B cell (primary cell): ENCODE data around the gene BTRC. TPM values are rescaled to one million over a fixed set of nuclear protein-coding genes. Genes with fewer than 3 reads are reported as not detected.

Experiments
- ATAC-seq: fragments of 200-7000 bp; cut with Tn5 transposase; one replicate; pipeline ENCODE4 v1.10.0; 2021; ENCODE audit warnings: low read depth, mild to moderate bottlenecking, moderate number of reproducible peaks, moderate library complexity
- CTCF ChIA-PET: fragments of 350-600 bp; sonication (Branson Sonifier 250); formaldehyde crosslinking; loops from one replicate; lab custom pipeline; 2021; ENCODE audit warnings: antibody characterized with exemption, inconsistent platforms; lab: Charles Lee
- POLR2A ChIA-PET: fragments of 350-600 bp; sonication (Branson Sonifier 250); formaldehyde crosslinking; loops from one replicate; lab custom pipeline; 2021; ENCODE audit warnings: antibody characterized with exemption; lab: Charles Lee
- DNase-seq: peaks from one replicate; pipeline ENCODE4 v3.0.0; 2013
- H2AFZ ChIP-seq: 2 replicates; pipeline ENCODE4 v1.6.1; 2012; ENCODE audit warnings: mild to moderate bottlenecking, low read depth, low read length; ENCODE audit not compliant: insufficient read depth, poor library complexity, severe bottlenecking
- H3K27ac ChIP-seq, 2 donors: 1 replicate in 1 of 2; 2 replicates in 1 of 2; pipeline ENCODE4 v1.5.1; 2012 to 2013; ENCODE audit warnings: low read length in 2 of 2, mild to moderate bottlenecking in 2 of 2, moderate library complexity in 1 of 2
- H3K27me3 ChIP-seq, 4 experiments: fragments of 200-600 bp in 1 of 4; sonication (generic) in 1 of 4; replicated peaks in 1 of 4; 1 replicate in 2 of 4; 2 replicates in 2 of 4; pipeline versions ENCODE4 v1.6.1 to v1.7.0; 2013 to 2016; ENCODE audit warnings: low read length in 3 of 4, mild to moderate bottlenecking in 2 of 4, mixed read lengths in 1 of 4, moderate library complexity in 1 of 4; ENCODE audit not compliant: insufficient read depth in 4 of 4, control insufficient read depth in 3 of 4; ENCODE audit errors: control extremely low read depth in 1 of 4
- H3K36me3 ChIP-seq, 2 experiments: replicated peaks in 1 of 2; 1 replicate in 1 of 2; 2 replicates in 1 of 2; pipeline versions ENCODE4 v1.6.1 to v1.7.1; 2013; ENCODE audit warnings: low read length in 1 of 2; ENCODE audit not compliant: insufficient read depth in 2 of 2, control insufficient read depth in 1 of 2; ENCODE audit errors: control extremely low read depth in 1 of 2, extremely low read depth in 1 of 2
- H3K4me1 ChIP-seq, 2 donors: fragments of 200-600 bp in 1 of 2; sonication (generic) in 1 of 2; 1 replicate in 1 of 2; 2 replicates in 1 of 2; pipeline versions ENCODE4 v1.5.1 to v1.6.1; 2013 to 2017; ENCODE audit warnings: low read length in 2 of 2; ENCODE audit not compliant: control insufficient read depth in 2 of 2, insufficient read depth in 2 of 2
- H3K4me2 ChIP-seq: replicated peaks from 2 replicates; pipeline ENCODE3; 2012; ENCODE audit warnings: mild to moderate bottlenecking, low read depth, low read length; ENCODE audit not compliant: poor library complexity, severe bottlenecking
- H3K4me3 ChIP-seq, 5 experiments: fragments of 200-600 bp in 1 of 5; sonication (generic) in 1 of 5; 1 replicate in 3 of 5; 2 replicates in 2 of 5; pipeline versions ENCODE4 v1.5.1 to v1.7.0; 2011 to 2016; ENCODE audit warnings: low read length in 4 of 5, mild to moderate bottlenecking in 4 of 5, low read depth in 2 of 5, control low read depth in 1 of 5, moderate library complexity in 1 of 5; ENCODE audit not compliant: insufficient read depth in 1 of 5; ENCODE audit errors: control extremely low read depth in 1 of 5, extremely low read depth in 1 of 5
- H3K79me2 ChIP-seq: fragments of 200-600 bp; sonication (generic); one replicate; pipeline ENCODE4 v1.6.0; 2016; ENCODE audit warnings: low read length; ENCODE audit not compliant: control insufficient read depth, insufficient read depth
- H3K9ac ChIP-seq: fragments of 200-600 bp; sonication (generic); 2 replicates; pipeline ENCODE4 v1.6.1; 2017; ENCODE audit warnings: mild to moderate bottlenecking, low read length, moderate library complexity
- H3K9me3 ChIP-seq, 3 donors: one replicate each; pipeline versions ENCODE4 v1.6.1 to v1.7.1; 2013; ENCODE audit warnings: low read length in 2 of 3; ENCODE audit not compliant: control insufficient read depth in 2 of 3, insufficient read depth in 1 of 3; ENCODE audit errors: control extremely low read depth in 1 of 3
- H4K20me1 ChIP-seq: 2 replicates; pipeline ENCODE4 v1.6.0; 2012; ENCODE audit warnings: mild to moderate bottlenecking, low read length; ENCODE audit not compliant: insufficient read depth, control insufficient read depth, poor library complexity, severe bottlenecking
- H3K27ac Mint-ChIP-seq: one replicate; pipeline ENCODE4 v1.8.0; 2021; ENCODE audit warnings: mixed read lengths
- H3K27me3 Mint-ChIP-seq: one replicate; pipeline ENCODE4 v1.8.0; 2021; ENCODE audit warnings: mixed read lengths
- H3K4me1 Mint-ChIP-seq: one replicate; pipeline ENCODE4 v1.8.0; 2021; ENCODE audit warnings: mixed read lengths
- H3K4me3 Mint-ChIP-seq: one replicate; pipeline ENCODE4 v1.8.0; 2021; ENCODE audit warnings: mixed read lengths
- H3K9me3 Mint-ChIP-seq: one replicate; pipeline ENCODE4 v1.8.0; 2022; ENCODE audit warnings: mixed read lengths; ENCODE audit not compliant: insufficient read depth
- EZH2 ChIP-seq: IDR thresholded peaks from 2 replicates; pipeline ENCODE4 v1.6.1; 2012; ENCODE audit warnings: borderline replicate concordance, low read depth, mild to moderate bottlenecking, moderate library complexity, low read length; ENCODE audit not compliant: insufficient read depth, poor library complexity, severe bottlenecking
- WGBS: methylation state at CpG from one replicate; pipeline ENCODE4 v1.1.5; 2013; ENCODE audit warnings: missing lambda C conversion rate; ENCODE audit not compliant: insufficient coverage; 5-methylcytosine and 5-hydroxymethylcytosine counted together
- intact Hi-C: fragments of 100-400 bp; cut with micrococcal nuclease; formaldehyde crosslinking; loops from one replicate; pipeline ENCODE4 v1.10.0; 2022
- polyA plus RNA-seq: library from polyadenylated mRNA; depleted of rRNA; stranded (reverse); fragments of >200 nt; gene quantifications from 2 replicates; pipeline ENCODE4 v1.2.3, GENCODE V29; 2012
- total RNA-seq, 2 donors: library from RNA; stranded (reverse); fragments of 120-200 nt in 1 of 2; gene quantifications; 1 replicate in 1 of 2; 2 replicates in 1 of 2; pipeline versions ENCODE4 v1.2.3 to v1.2.4, GENCODE V29; 2013 to 2022
- TF ChIP-seq, protein P1 (sequence below): fragments of 200-600 bp; IDR thresholded peaks from one replicate; pipeline ENCODE4 v1.8.0; 2022; ENCODE audit warnings: antibody characterized with exemption, mild to moderate bottlenecking

The BTRC gene
- total and polyA plus RNA-seq, 2 donors (not counting 1 experiment from before 2014, with no cell fraction given) = 4.3 to 21.9 TPM

DNA sequence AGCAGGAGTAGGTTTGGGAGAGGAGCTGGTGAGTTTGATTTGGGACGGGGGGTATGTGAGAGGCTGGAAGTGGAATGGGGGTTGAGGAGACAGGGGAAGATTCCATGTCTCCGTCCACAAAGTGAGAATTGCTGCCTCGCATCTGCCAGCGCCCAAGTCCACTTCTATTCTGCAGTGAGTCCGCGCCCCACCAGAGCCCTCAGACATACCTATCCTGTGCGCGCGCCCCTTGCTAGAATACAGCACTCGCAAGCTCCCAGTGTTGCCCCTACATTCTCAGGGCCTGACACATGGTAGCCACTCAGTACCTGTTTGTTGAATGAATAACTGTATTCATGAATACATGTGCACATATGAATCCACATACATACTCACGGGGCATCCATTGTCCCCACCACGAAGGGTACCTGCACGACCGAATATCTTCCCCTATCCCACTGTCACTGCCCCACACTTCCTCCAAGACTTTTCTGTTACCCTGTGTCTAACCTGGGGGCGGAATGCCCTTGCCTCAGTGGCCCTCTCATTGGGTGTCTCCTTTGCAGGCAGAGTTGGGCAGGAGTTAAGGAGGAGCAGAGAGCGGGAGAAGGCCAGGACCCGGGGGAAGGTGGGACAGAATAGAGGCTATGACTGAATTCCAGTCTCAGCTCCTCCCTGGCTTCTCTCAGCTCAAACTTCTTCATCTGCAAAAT lies 214.2 kb downstream of the BTRC start:
- CTCF ChIA-PET = interaction anchor here (0.6 to 3.5 kb wide), 3 partner anchors 12 to 354 kb away, joined by 3 to 44 read pairs (median 11); no protein-coding TSS in a partner anchor
- TF ChIP-seq, protein P1, sequence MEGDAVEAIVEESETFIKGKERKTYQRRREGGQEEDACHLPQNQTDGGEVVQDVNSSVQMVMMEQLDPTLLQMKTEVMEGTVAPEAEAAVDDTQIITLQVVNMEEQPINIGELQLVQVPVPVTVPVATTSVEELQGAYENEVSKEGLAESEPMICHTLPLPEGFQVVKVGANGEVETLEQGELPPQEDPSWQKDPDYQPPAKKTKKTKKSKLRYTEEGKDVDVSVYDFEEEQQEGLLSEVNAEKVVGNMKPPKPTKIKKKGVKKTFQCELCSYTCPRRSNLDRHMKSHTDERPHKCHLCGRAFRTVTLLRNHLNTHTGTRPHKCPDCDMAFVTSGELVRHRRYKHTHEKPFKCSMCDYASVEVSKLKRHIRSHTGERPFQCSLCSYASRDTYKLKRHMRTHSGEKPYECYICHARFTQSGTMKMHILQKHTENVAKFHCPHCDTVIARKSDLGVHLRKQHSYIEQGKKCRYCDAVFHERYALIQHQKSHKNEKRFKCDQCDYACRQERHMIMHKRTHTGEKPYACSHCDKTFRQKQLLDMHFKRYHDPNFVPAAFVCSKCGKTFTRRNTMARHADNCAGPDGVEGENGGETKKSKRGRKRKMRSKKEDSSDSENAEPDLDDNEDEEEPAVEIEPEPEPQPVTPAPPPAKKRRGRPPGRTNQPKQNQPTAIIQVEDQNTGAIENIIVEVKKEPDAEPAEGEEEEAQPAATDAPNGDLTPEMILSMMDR = no peak
- no peak for TF ChIP-seq EZH2
- no peak for ATAC-seq
- Histone ChIP-seq H3K9ac (no peak overlapping the region), H3K4me2 (no peak overlapping the region), H3K79me2 (no peaks in the 10 kb centered on the region), H3K36me3 (no peaks in the 10 kb centered on the region), H3K9me3 (peaks cover 0 to 17% (median 0%) of the 10 kb centered on the region in 3 donors), H3K27ac (no peak overlapping the region), H4K20me1 (no peaks in the 10 kb centered on the region), H3K4me3 (no peak overlapping the region), H3K27me3 (peaks cover 0 to 51% (median 35%) of the 10 kb centered on the region in 4 experiments), H3K4me1 (peaks cover 21 to 28% of the 10 kb centered on the region in 2 donors), H2AFZ (no peak overlapping the region)
- Mint-ChIP-seq H3K9me3 (no peaks in the 10 kb centered on the region), H3K27ac (no peak overlapping the region), H3K27me3 (peaks cover 54% of the 10 kb centered on the region), H3K4me3 (peak overlapping the region; percentile 86), H3K4me1 (peaks cover 17% of the 10 kb centered on the region)
- WGBS = 79% methylated on average over 7 of the region's 17 CpGs
- POLR2A ChIA-PET = no interaction called here
- no peak for DNase-seq
- intact Hi-C loops = no loop called here

DNA sequence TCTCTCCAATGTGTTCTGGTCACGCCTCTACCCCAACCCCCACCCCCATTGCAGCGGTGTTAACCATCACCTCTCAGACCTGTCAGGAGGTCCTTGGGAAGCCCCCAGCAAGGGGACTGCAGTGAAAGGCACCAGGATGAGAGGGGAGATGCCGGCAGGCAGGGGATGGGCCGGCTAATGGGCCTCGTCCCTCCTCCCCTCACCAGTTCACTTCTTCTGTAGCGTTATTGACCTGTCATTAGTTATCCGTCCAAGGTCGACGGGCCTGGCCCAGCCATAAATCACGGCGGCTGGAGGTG lies 215.3 kb downstream of the BTRC start:
- Histone ChIP-seq H3K9me3 (peaks cover 0 to 17% (median 0%) of the 10 kb centered on the region in 3 donors), H3K27ac (no peak overlapping the region), H3K4me3 (peak overlapping the region in 1 of 5 experiments; percentile 49), H3K9ac (peak overlapping the region; percentile 69), H4K20me1 (no peaks in the 10 kb centered on the region), H3K4me2 (peak overlapping the region; percentile 86), H3K79me2 (no peaks in the 10 kb centered on the region), H3K36me3 (no peaks in the 10 kb centered on the region), H3K27me3 (peaks cover 0 to 51% (median 35%) of the 10 kb centered on the region in 4 experiments), H2AFZ (peak overlapping the region; percentile 76), H3K4me1 (peaks cover 21 to 28% of the 10 kb centered on the region in 2 donors)
- Mint-ChIP-seq H3K4me3 (peak overlapping the region; percentile 86), H3K27me3 (peaks cover 43% of the 10 kb centered on the region), H3K9me3 (no peaks in the 10 kb centered on the region), H3K4me1 (peaks cover 17% of the 10 kb centered on the region), H3K27ac (no peak overlapping the region)
- WGBS = 16% methylated on average over 10 of the region's 11 CpGs
- ATAC-seq (no peak), DNase-seq (peak; percentile 24)
- intact Hi-C loops = no loop called here
- CTCF ChIA-PET = interaction anchor here (0.6 to 5.2 kb wide), 17 partner anchors 11 to 876 kb away, joined by 3 to 47 read pairs (median 4); no protein-coding TSS in a partner anchor
- TF ChIP-seq EZH2 = no peak
- TF ChIP-seq, protein P1 = no peak
- POLR2A ChIA-PET = interaction anchor here (1.5 kb wide), 1 partner anchor 18 kb away, joined by 3 read pairs; no protein-coding TSS in a partner anchor
